Type B pancreatic cell (in vitro differentiated cells): ENCODE measurements around the gene RTTN. TPM values are rescaled to one million over a fixed set of nuclear protein-coding genes. Genes with fewer than 3 reads are reported as not detected.
"Not testable (repeated sequence)": the region's sequence is repeated elsewhere in the genome, so short reads cannot be mapped to it uniquely, and the experiment has no call there.

ENCODE experiments used
- DNase-seq: peaks from one replicate; pipeline ENCODE4 v3.0.0; 2021; ENCODE audit warnings: mixed read lengths; ENCODE audit not compliant: unreplicated experiment; ENCODE audit errors: extremely low spot score
- H3K27ac Mint-ChIP-seq: 2 replicates; pipeline ENCODE4 v1.8.0; 2021; ENCODE audit warnings: mild to moderate bottlenecking, mixed read lengths
- H3K27me3 Mint-ChIP-seq: 2 replicates; pipeline ENCODE4 v1.8.0; 2021; ENCODE audit warnings: mixed read lengths
- H3K36me3 Mint-ChIP-seq: 2 replicates; pipeline ENCODE4 v1.8.0; 2021; ENCODE audit warnings: mixed read lengths
- H3K4me1 Mint-ChIP-seq: one replicate; pipeline ENCODE4 v1.8.0; 2021; ENCODE audit warnings: mixed read lengths; ENCODE audit not compliant: unreplicated experiment
- H3K4me3 Mint-ChIP-seq: 2 replicates; pipeline ENCODE4 v1.8.0; 2021; ENCODE audit warnings: mild to moderate bottlenecking, mixed read lengths
- H3K9me3 Mint-ChIP-seq: 2 replicates; pipeline ENCODE4 v1.8.0; 2021; ENCODE audit warnings: mixed read lengths
- CTCF ChIP-seq: fragments of 200-600 bp; sonication (generic); conservative IDR thresholded peaks from 2 replicates; pipeline ENCODE4 v1.5.0; 2021; ENCODE audit warnings: antibody characterized with exemption, mild to moderate bottlenecking
- total RNA-seq: library from RNA; stranded (reverse); gene quantifications from 2 replicates; pipeline ENCODE4 v1.2.1, GENCODE V29; 2021; ENCODE audit warnings: low replicate concordance

Gene RTTN
- total RNA-seq, 1 donor from 2014 or later = 29.3 TPM

DNA sequence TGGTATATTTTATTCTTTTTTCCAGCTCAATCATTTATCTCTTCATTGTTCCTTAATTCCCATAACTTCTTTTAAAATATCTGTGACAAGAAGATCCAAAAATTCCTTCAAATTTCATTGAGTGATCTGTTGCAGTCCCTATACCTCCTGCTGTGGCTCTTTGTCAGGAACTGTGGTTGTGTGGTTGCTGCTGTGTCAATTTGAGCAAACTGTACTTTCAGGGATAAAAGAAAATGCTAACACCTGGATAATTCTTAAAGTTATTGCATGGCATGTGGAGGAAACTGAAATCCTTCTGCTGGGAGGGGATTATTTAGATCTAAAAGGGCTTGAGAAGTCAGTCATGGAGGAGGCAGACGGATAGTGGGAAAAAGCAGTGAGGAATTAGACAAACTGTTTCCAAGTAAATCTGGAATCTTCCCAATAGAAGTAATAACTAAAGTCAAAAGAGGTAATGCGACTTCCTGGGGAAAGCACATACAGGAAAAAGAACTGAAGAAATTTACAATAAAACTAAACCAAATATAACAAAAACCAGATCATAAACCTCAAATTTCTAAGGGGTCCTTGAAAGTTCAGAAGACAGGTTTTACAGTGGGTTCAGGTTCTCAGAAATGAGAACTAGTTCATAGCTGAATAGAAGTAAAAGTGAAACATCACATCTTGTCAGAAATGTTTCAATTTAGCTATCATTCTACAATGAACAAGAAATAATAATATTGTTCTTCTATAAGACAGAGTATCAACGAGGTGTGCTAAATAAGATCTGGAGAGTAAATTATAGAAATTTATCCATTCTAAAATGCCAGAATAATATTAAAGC is 224.3 kb downstream of the RTTN start:
- H3K36me3 Mint-ChIP-seq = peaks cover 8% of the 10 kb centered on the region
- H3K4me3 Mint-ChIP-seq = no peak overlapping the region
- no peaks in the 10 kb centered on the region for H3K9me3 Mint-ChIP-seq
- no peak for TF ChIP-seq CTCF
- no peak overlapping the region for H3K27ac Mint-ChIP-seq
- no peaks in the 10 kb centered on the region for H3K27me3 Mint-ChIP-seq
- no peak for DNase-seq
- no peaks in the 10 kb centered on the region for H3K4me1 Mint-ChIP-seq

DNA sequence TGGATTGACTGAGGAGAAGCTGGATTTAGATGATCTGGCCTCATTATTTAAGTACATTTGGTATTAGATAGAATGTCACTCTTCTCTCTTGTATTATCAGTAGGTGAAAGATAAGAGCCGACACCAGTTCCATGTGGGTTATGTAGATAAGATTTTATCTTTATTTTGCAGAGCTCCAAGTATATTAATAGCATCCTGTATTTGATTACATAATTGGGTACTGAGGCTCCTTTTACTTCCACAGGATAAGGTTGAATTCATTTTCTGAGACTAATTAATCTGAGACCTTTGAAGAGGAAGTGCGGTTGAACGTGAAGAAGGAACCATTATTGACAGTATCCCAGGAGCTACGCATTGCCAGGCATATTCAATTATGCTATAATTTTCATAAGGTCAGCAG is 225.0 kb downstream of the RTTN start:
- Mint-ChIP-seq H3K4me3 (no peak overlapping the region), H3K4me1 (no peaks in the 10 kb centered on the region), H3K27me3 (no peaks in the 10 kb centered on the region), H3K9me3 (no peaks in the 10 kb centered on the region), H3K36me3 (peaks cover 4% of the 10 kb centered on the region), H3K27ac (no peak overlapping the region)
- no peak for DNase-seq
- no peak for TF ChIP-seq CTCF

- H3K9me3 Mint-ChIP-seq = peaks cover 5% of the 10 kb centered on the region
- no peaks in the 10 kb centered on the region for H3K27me3 Mint-ChIP-seq
- H3K36me3 Mint-ChIP-seq = peaks cover 4% of the 10 kb centered on the region
- H3K4me1 Mint-ChIP-seq = no peaks in the 10 kb centered on the region
- no peak overlapping the region for H3K4me3 Mint-ChIP-seq
- no peak for DNase-seq
- H3K27ac Mint-ChIP-seq = no peak overlapping the region
- no peak for TF ChIP-seq CTCF
Measured at GRCh38 chr18:69978732-69979715, 226.5 kb downstream of the RTTN start.

- not testable (repeated sequence) for H3K27ac Mint-ChIP-seq, H3K27me3 Mint-ChIP-seq
- H3K9me3 Mint-ChIP-seq = peaks cover 14% of the 10 kb centered on the region
Measured at GRCh38 chr18:69975294-69975693, 230.2 kb downstream of the RTTN start.

GRCh38 chr18:69974365-69974764 is 231.1 kb downstream of the RTTN start:
- no peak for DNase-seq
- no peaks in the 10 kb centered on the region for H3K4me1 Mint-ChIP-seq
- H3K27me3 Mint-ChIP-seq = no peaks in the 10 kb centered on the region

More at GRCh38 chr18:69975294-69975693, 230.2 kb downstream of the RTTN start:
- H3K4me1 Mint-ChIP-seq, H3K36me3 Mint-ChIP-seq, DNase-seq, H3K4me3 Mint-ChIP-seq: not testable (repeated sequence)

More at GRCh38 chr18:69974365-69974764, 231.1 kb downstream of the RTTN start:
- peaks cover 14% of the 10 kb centered on the region for H3K9me3 Mint-ChIP-seq
- H3K36me3 Mint-ChIP-seq = peaks cover 4% of the 10 kb centered on the region
- H3K4me3 Mint-ChIP-seq = no peak overlapping the region
- H3K27ac Mint-ChIP-seq = no peak overlapping the region
- TF ChIP-seq CTCF = no peak
